IMR-90 (cell line): ENCODE measurements around the gene SET.

Source experiments
- ELK1 ChIP-seq: fragments of 150-350 bp; IDR thresholded peaks from 2 replicates; pipeline ENCODE4 v1.6.1; 2016; ENCODE audit warnings: low read depth, mild to moderate bottlenecking, low read length, moderate library complexity, borderline replicate concordance
- MXI1 ChIP-seq: IDR thresholded peaks from 2 replicates; pipeline ENCODE4 v1.6.1; 2012; ENCODE audit warnings: low read depth, mild to moderate bottlenecking, low read length, moderate library complexity, borderline replicate concordance
- USF2 ChIP-seq: fragments of 150-350 bp; IDR thresholded peaks from 2 replicates; pipeline ENCODE4 v1.6.1; 2017; ENCODE audit warnings: mild to moderate bottlenecking, antibody characterized with exemption, low read length, low read depth
- TF ChIP-seq, protein P1 (sequence below): conservative IDR thresholded peaks from 2 replicates; pipeline ENCODE4 v1.5.1; 2012; ENCODE audit warnings: mild to moderate bottlenecking, low read depth, low read length, improper control_type of control experiment

GRCh38 chr9:128714586-128715435, 25.8 kb downstream of the SET start:
- TF ChIP-seq, protein P1, sequence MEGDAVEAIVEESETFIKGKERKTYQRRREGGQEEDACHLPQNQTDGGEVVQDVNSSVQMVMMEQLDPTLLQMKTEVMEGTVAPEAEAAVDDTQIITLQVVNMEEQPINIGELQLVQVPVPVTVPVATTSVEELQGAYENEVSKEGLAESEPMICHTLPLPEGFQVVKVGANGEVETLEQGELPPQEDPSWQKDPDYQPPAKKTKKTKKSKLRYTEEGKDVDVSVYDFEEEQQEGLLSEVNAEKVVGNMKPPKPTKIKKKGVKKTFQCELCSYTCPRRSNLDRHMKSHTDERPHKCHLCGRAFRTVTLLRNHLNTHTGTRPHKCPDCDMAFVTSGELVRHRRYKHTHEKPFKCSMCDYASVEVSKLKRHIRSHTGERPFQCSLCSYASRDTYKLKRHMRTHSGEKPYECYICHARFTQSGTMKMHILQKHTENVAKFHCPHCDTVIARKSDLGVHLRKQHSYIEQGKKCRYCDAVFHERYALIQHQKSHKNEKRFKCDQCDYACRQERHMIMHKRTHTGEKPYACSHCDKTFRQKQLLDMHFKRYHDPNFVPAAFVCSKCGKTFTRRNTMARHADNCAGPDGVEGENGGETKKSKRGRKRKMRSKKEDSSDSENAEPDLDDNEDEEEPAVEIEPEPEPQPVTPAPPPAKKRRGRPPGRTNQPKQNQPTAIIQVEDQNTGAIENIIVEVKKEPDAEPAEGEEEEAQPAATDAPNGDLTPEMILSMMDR, result no peak
- no peak for TF ChIP-seq ELK1
- no peak for TF ChIP-seq USF2
- TF ChIP-seq MXI1, result no peak
